NCI-H146 treated with DMSO at 0.1 percent for 48 hours (cell line): ENCODE data around the gene MED13L.
"Not testable (repeated sequence)": the region's sequence is repeated elsewhere in the genome, so short reads cannot be mapped to it uniquely, and the experiment has no call there.

Experiments used
- DNase-seq: peaks from one replicate; lab custom pipeline; 2025; ENCODE audit not compliant: unreplicated experiment; lab: John Stamatoyannopoulos, UW

The MED13L gene

DNA sequence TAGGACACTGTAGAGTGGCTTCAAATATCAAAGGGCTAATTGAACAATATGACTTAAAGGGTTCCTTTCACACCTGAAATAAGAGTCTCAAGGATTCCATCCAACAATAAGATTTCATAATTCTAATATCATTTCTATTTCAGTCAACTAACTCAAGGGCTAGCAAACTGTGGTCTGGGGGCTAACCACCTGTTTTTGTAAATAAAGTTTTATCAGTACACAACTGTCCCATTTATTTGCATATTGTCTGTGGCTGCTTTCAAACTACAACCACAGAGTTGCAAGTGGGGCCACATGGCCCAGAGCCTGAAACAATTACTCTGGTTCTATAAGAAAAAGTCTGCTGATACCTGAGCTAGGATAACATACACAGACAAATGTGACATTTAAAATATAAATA, 29.1 kb downstream of the MED13L start:
- no peak for DNase-seq

DNA sequence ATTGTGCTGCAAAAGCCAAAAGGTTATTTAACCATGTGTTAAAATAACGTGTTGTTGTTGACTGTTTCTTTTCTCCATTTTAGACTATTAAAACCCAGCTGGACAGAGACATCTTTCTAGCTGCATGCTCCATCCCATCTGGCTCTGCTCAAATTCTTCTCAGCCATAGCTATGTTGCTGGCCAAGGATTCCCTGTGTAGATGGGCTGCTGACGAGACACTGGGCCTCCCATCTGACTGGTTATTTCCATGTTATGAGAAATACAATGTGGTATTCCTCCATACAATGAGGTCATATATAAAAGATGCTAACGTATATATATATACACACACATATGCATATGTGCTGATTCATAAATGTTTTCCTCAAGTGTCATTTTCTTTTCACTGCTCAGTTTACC, 30.1 kb downstream of the MED13L start:
- no peak for DNase-seq

DNA sequence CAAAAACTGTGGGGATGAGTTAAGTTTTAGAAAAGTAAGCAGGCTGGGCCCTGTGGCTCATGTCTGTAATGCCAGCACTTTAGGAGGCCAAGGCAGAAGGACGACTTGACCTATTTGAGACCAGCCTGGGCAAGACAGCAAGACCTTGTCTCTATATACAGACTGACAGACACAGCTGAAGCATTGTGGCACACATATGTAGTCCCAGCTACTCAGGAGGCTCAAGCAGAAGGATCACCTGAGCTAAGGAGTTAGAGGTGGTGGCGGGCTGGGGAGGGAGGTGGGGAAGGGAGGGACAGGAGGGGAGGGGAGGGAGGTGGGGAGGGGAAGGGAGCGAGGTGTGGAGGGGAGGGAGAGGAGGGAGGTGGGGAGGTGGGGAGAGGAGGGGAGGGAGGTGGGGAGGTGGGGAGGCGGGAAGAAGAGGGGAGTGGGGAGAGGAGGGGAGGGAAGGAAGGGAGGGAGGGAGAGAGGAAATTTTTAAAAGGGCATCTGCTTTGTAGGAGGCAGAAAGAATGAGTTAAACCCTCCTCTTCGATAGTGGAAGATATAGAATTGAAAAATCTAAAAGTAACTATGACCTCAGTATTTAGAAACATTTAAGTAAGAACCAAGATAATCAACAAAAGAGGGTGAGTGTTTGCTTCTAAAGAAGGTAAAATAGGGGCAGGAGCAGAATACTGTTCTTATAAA, 30.9 kb downstream of the MED13L start:
- DNase-seq = no peak

DNA sequence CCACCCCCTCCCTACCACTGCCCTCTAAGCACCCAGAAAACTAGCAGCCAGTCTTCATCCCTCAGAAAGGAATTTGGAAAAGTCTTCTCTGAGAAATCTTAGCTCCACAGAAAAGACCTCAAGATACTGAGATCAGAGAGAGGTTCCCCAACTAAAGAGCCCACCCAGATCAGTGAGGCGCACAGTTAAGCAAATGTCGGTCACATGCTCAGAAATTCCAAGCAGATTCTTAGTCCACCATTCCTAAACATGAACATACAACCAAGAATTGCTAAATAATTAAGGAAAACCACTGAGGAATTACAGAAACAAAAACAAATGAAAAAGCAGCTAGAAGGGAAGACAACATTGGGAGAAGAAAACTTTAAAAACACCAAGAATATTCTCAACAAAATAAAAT, 32.3 kb downstream of the MED13L start:
- no peak for DNase-seq

DNA sequence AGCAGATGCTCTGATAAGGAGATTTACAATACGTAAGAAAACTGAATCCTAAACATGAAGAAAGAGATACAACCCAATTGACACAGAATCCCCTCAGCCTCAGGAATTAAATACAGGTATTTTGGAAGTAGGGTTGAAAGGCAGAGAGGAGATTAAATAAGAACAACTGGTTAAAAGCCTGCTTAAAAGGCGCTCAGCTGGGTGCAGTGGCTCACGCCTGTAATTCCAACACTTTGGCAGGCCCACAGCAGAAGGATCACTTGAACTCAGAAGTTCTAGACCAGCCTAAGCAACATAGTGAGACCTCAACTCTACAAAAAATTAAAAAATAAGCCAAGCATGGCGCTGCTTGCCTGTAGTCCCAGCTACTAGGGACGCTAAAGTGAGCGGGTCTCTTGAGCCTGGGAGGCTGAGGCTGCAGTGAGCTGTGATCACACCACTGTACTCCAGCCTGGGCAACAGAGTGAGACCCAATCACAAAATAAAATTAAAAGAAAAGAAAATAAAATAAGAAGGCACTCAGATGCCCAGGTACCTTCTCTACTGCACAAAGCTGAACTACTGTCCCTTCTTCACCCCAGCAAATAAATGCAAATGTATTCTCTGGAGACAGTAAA, 32.9 kb downstream of the MED13L start:
- no peak for DNase-seq

DNA sequence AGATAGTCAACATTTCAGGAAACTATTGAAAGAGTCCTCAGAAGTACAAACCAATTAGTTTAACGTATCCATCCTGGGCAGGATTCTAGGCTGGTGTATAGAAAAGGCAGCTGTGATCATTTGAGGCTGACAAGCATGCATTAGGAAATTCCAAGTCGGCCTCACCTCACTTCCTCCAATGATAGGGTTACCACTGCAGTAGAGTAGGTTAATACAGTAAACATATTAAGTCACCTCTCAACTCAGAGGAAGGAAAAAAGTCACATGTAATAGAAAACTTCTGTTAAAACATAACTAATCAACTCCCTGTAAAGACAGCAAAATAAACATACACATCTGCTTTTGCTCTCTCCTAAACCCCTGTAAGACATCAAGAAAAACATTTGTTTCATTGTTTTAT, 33.5 kb downstream of the MED13L start:
- no peak for DNase-seq

DNA sequence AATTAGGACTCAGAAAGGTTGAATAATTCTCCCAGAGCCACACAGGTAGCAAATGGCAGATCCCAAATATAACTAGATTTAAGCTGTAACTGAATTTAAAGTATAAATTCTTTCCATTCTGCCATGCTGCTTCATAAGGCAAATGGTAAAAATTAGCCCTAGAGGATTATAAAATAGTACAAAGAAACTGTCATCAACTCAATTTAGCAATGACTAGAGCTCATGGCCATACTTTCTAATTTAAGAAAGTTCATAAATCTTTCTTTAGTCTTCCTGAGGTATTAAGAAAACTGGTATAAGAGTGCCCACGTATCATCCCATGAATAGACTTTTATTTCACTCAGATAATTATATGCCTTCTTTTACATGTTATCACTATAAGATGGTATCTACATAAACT, 34.8 kb downstream of the MED13L start:
- DNase-seq = no peak

DNA sequence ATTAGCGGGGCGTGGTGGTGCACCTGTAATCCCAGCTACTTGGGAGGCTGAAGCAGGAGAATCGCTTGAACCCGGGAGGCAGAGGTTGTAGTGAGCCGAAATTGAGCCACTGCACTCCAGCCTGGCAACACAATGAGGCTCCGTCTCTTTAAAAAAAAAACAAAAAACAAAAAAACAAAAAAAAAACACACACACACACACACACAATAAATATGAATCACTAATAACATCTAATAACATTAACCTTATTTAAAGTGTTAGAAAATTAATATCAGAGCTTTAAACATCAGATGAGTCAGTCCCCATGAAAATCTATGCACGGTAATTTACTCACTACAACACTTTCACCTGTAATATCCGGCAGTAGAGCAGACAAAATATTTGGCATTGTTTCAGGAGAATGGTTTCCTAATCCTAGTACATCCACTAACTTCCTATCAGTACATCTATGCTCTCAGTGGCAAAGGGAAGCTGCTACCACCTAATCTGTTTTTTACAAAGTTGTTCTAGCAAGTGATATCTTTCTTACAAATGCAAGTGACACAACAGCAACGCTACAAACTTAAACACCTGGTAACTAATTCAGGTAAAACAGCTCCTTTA, 36.2 kb downstream of the MED13L start:
- DNase-seq = no peak

DNA sequence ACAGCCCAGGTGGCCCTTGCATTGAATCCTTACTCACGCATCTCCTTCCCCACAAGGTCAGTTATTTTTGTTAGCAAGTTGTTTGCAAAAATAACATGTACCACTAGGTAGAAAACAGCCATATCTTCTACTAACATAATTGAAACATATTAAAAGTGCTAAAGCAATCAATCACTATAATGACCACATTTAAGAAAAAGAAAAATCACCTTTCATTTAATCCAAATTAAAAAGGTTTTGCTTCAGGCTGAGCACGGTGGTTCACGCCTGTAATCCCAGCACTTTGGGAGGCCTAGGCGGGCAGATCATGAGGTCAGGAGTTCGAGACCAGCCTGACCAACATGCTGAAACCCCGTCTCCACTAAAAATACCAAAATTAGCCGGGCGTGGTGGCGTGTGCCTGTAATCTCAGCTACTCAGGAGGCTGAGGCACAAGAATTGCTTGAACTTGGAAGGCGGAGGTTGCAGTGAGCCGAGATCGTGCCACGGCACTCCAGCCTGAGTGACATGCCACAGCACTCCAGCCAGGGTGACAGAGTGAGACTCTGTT, 38.8 kb downstream of the MED13L start:
- DNase-seq = not testable (repeated sequence)

DNA sequence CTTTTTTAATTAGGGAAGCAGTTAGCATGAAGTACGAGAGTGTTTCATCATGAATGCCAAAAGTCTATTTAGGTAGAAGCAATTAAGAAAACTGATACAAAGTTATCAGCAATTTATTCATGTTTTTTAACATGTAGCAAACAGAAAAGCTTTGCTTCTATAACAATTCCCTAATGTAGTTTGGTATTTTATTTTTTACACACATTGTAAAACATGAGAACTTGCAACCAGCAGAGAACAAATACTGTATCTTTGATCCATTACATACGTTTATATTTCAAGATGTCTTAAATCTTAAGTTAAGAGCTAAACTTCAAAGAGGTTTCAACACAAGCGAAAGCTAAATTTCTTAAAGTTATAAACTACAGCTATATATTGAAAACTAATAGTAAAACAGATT, 39.3 kb downstream of the MED13L start:
- no peak for DNase-seq

DNA sequence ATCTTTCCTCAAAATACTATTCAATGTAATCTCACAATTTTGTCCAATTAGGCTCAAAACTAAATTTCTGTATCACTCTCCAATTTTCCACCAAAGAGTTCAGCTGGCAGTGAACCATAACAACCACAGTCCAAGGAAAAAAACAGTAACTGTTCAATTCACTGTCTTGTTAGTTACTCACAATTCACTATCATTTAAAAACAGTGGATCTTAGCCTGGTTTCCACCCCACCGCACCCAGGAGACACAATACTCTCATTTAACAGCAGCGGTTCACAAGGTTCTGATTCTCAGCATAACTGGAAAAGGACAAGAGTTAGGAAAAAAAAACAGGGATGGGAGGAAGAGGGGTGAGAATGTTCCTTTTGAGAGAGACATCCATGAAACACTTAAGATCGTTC, 40.5 kb downstream of the MED13L start:
- no peak for DNase-seq

DNA sequence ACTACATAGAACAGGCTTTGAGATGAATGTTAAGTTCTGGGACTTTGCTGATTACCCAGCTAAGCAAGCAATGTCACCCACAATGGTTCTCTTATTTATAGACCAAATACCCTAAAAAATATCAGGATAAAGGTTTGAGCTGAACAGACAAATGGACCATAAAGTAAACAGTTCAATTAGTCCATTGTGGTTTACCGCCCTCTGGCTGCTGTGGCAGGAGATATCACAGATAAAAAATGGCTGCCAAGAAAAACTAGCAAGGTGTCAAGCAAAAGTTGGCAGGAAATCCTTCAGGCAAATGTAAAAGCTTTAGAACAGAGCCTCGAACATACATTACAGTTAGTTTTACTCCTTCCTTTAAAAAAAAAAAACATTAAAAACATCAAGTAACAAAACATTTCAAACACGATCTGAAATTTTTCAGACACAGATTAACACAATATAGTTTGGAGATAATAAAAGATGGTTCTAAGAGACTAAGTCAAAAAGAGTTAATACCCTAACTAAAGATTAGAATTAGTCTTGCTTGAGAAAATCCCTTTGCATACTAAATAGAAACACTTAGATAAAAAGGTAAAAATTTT, 41.3 kb downstream of the MED13L start:
- peak; percentile 24 for DNase-seq

DNA sequence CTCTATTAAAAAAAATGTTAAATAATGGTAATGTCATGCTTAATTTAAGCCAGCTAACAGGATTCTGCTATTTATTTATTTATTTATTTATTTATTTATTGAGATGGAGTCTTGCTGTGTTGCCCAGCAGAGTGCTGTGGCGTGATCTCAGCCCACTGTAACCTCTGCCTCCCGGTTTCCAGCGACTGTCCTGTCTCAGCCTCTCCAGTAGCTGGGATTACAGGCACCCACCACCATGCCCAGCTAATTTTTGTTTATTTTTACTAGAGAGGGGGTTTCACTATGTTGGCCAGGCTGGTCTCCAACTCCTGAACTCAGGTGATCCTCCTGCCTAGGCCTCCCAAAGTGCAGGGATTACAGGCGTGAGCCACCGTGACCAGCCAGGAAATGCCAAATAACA, 43.3 kb downstream of the MED13L start:
- not testable (repeated sequence) for DNase-seq

DNA sequence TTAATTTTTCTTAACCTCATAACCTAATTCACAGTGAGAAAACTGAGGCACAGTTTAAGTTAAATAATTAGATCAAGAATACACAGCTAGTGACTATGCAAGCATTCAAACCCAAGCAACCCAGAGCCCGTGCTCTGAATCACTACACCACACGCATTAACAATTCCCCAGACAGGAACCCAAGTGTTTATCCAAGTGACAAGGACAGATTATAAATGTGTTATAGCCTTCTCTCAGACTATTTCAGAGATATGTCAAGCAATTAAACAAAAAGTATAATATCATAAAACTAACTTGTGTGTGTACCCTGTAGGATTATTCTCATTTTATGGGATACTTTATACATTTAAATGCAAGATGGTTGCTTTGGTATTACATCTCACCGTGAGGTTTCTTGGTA, 43.8 kb downstream of the MED13L start:
- no peak for DNase-seq

DNA sequence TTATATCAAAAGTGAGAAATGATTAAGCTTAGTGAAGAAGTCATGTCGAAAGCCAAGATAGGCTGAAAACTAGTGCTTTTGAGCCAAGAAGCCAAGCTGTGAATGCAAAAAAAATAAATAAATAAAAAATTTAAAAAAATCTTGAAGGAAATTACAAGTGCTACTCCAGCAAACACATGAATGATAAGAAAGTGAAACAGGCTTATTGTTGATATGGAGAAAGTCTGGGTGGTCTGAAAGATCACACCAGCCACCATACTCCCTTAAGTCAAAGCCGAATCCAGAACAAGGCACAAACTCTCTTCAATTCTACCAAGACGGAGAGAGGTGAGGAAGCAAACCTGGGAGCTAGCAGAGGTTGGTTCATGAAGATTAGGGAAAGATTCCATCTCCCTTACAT, 49.7 kb downstream of the MED13L start:
- DNase-seq = no peak

DNA sequence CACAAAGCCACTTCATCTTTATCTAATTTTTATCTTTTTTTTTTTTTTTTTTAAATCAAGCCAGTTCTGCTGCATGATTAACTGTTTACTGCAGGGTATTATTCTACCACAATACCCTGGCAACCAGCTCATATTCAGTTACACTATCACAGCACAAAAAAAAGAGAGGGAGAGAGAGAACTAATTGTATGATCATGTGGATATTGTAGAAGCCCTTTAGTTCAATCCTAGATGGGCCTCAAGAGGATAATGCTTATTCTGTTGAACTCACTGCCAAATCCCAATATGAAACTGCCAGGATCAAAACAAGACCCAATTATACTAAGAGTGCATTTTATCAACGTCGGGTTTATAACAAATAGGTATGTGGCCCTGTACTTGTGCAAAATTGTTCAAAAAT, 51.5 kb downstream of the MED13L start:
- no peak for DNase-seq

DNA sequence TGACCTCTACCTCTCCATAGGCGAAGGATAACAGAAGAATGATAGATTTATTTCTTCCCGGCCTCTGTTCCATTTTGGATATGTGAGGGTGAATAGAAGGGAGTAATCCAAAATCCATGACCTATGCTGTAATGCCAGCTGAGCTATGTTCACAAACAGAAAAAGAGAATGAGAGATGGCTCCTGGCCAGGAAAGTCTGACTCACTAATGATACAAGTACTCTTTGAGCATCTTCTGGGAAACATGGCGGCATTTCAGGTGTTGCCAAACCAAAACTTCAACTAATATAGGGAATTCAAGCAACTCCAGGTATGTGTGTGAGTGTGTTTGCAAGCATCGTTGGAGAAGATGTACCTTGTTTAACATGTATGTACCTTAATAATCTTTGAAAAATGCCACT, 55.1 kb downstream of the MED13L start:
- DNase-seq = no peak

DNA sequence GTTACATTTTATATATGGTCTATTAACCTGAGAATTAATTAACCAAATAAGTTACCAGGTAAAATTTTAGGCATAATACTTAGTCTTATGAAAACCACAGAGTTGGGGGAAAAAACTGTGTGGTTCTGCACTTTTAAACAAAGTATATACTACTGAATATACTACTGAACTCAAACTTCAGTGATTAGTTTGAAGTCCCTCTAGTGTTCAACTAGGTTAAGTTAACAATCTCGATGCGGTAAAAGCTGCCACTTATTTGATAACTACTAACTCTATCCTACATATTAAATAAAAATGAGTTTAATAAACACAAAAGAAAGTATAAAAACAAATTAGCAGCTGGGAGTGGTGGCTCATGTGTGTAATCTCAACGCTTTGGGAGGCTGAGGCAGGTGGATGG, 56.7 kb downstream of the MED13L start:
- DNase-seq = no peak

DNA sequence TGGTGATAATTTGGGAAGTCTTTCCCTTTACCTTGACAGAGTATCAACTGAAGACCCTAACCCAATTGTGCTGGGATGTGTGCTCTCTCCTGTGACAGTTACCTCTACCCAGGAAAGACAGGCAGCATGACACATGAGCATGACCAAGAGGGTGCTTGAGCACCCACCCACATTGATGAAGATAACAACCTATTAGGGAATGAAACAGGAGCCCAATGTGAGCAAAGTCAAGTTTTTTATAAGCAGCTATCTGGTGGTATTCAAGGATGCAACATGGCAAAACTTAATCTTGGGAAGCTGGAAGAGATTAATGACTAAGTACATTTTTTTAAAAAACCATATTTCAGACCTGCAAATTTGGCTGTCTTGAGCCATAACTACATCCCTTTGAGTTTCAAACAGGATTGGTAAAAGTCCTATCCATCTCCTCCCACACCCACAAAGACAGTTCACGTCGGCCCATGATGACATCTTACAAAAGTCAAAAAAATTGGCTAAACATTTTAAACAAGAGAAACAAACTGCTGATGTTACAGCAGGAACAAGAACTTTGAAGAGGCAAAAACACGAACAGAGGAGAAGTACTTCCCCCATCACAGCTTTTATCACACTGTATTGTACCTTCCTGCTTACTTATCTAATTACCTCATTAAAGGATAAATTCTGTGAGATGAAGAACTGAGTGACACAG, 60.3 kb downstream of the MED13L start:
- no peak for DNase-seq

DNA sequence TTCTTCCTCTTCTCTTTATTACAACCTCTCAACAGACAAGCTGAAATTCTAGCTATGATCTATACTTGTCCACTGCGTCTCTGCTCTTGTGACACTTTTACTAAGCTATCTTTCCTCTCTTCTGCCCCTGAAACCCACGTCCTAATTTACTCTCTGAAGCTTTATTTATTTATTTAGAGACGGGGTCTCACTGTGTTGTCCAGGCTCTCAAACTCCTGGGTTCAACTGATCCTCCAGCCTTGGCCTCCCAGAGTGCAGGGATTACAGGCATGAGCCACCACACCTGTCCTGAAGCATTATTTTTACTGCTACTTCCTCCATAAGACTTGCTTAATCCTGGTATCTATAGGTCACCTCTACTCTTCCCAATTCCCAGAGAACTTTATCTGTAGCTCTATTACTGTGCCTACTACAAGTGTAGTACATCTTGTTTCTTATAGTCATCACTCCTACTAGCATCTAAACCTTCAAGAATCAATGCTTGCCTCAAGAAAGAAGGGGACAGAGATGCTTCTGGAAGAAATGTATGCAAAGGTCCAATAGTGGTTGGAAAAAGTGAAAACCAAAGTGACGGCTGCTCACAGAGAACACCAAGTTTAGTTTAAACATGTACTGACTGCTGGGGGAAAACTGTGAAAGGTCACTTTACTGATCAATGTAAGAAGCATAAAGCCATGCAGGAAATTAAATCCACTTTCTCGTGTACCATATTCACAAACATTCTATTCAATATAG, 61.3 kb downstream of the MED13L start:
- no peak for DNase-seq

DNA sequence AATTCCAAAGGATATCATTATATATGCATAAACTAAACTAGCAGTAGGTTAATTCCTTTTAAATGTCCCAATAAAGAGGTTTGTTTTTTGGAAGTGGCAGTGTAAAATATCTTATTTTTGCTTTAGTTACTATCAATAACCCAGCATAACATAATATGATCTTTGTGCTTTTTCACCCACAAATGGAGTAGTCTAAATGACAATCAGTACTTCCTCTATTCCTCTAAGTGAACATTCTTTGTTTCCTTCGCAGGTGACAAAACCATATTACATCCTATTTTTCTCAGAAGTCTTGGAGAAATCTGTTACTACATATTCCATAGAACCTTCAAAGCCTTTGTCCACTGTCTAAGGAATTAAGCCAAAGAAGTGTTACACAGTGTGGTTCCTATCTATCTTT, 62.5 kb downstream of the MED13L start:
- DNase-seq = no peak
